Hepatocyte (in vitro differentiated cells): ENCODE results near the gene SRPRB. TPM values are rescaled to one million over a fixed set of nuclear protein-coding genes. Genes with fewer than 3 reads are reported as not detected.

Experiments
- DNase-seq: peaks from one replicate; pipeline ENCODE4 v3.0.0-alpha.2; 2016; ENCODE audit warnings: low spot score
- H2AFZ ChIP-seq: fragments of 200-600 bp; sonication (generic); 2 replicates; pipeline ENCODE4 v1.6.0; 2016; ENCODE audit warnings: antibody characterized with exemption, mild to moderate bottlenecking
- H3K27ac ChIP-seq: fragments of 200-600 bp; sonication (generic); 2 replicates; pipeline ENCODE4 v1.5.1; 2016; ENCODE audit warnings: mild to moderate bottlenecking
- H3K27me3 ChIP-seq: fragments of 200-600 bp; sonication (generic); 2 replicates; pipeline ENCODE4 v1.6.1; 2016
- H3K36me3 ChIP-seq: fragments of 200-600 bp; sonication (generic); replicated peaks from 2 replicates; pipeline ENCODE4 v1.5.1; 2016; ENCODE audit warnings: low read depth; ENCODE audit not compliant: insufficient read depth
- H3K4me1 ChIP-seq: fragments of 200-600 bp; sonication (generic); 2 replicates; pipeline ENCODE4 v1.5.1; 2016; ENCODE audit warnings: mild to moderate bottlenecking, moderate library complexity; ENCODE audit not compliant: insufficient read depth
- H3K4me2 ChIP-seq: fragments of 200-600 bp; sonication (generic); 2 replicates; pipeline ENCODE4 v1.6.0; 2016
- H3K4me3 ChIP-seq: fragments of 200-600 bp; sonication (generic); 2 replicates; pipeline ENCODE4 v1.5.1; 2016; ENCODE audit warnings: mild to moderate bottlenecking
- H3K79me2 ChIP-seq: fragments of 200-600 bp; sonication (generic); 2 replicates; pipeline ENCODE4 v1.6.0; 2017; ENCODE audit warnings: mild to moderate bottlenecking
- H3K9me2 ChIP-seq: fragments of 200-600 bp; sonication (generic); replicated peaks from 2 replicates; pipeline ENCODE4 v1.6.0; 2017; ENCODE audit warnings: mild to moderate bottlenecking; ENCODE audit not compliant: insufficient read depth
- H3K9me3 ChIP-seq: fragments of 200-600 bp; sonication (generic); 2 replicates; pipeline ENCODE4 v1.5.1; 2016; ENCODE audit warnings: low read depth, mild to moderate bottlenecking
- H4K20me1 ChIP-seq: fragments of 200-600 bp; sonication (generic); 2 replicates; pipeline ENCODE4 v1.6.0; 2016; ENCODE audit warnings: mild to moderate bottlenecking; ENCODE audit not compliant: insufficient read depth, poor library complexity, severe bottlenecking
- CTCF ChIP-seq: fragments of 200-600 bp; sonication (generic); IDR thresholded peaks from 2 replicates; pipeline ENCODE4 v1.5.1; 2016; ENCODE audit warnings: antibody characterized with exemption, mild to moderate bottlenecking; ENCODE audit not compliant: poor library complexity
- EZH2 ChIP-seq: fragments of 200-600 bp; sonication (generic); IDR thresholded peaks from 2 replicates; pipeline ENCODE4 v1.6.1; 2016; ENCODE audit warnings: antibody characterized with exemption, mild to moderate bottlenecking, borderline replicate concordance
- EZH2phosphoT487 ChIP-seq: fragments of 200-600 bp; sonication (generic); IDR thresholded peaks from one replicate; pipeline ENCODE4 v1.6.1; 2018; ENCODE audit warnings: antibody characterized with exemption, mild to moderate bottlenecking, low read depth, moderate library complexity; ENCODE audit not compliant: unreplicated experiment, severe bottlenecking
- WGBS: methylation state at CpG from one replicate; pipeline ENCODE4 v1.1.6; 2016; ENCODE audit warnings: low lambda C conversion rate; ENCODE audit errors: missing lambda C conversion rate; 5-methylcytosine and 5-hydroxymethylcytosine counted together
- polyA plus RNA-seq: library from polyadenylated mRNA; unstranded; fragments of >200 nt; fragmentation: Nextera tagmentation; extraction: Ambion mirVana; gene quantifications from 2 replicates; pipeline ENCODE4 v1.2.1, GENCODE V29; 2016
- total RNA-seq: library from RNA; depleted of rRNA; stranded (reverse); fragments of >200 nt; gene quantifications from 2 replicates; pipeline ENCODE4 v1.2.3, GENCODE V29; 2014

The SRPRB gene
- total and polyA plus RNA-seq, 2 experiments from 2014 or later: 94.4 to 129 TPM

DNA sequence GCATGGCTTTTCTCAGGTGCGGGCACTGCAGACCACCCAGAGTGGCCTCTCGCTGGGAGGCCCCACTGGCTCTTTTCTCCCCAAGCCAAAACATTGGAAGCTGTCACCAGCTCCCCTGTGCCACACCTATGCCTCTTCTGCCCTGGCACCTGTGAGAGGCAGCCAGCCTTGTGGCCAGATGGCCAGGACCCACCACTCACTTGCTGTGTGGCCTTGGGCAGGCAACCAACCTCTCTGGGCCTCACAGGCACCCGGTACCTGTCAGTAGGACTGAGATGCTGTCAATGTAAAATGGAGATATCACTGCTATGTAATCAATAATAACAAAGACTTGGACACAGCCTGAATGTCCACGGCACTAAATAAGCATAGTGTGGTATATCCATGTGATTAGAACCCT, 36.5 kb downstream of the SRPRB start:
- no peak overlapping the region for H3K4me3 ChIP-seq
- H3K9me2 ChIP-seq: no peaks in the 10 kb centered on the region
- H3K27ac ChIP-seq: no peak overlapping the region
- DNase-seq: no peak
- H3K4me1 ChIP-seq: no peaks in the 10 kb centered on the region
- H3K36me3 ChIP-seq: no peaks in the 10 kb centered on the region
- 90% methylated on average over 4 of the region's 4 CpGs for WGBS
- no peaks in the 10 kb centered on the region for H3K27me3 ChIP-seq
- H3K9me3 ChIP-seq: no peaks in the 10 kb centered on the region
- TF ChIP-seq CTCF (no peak), EZH2phosphoT487 (no peak), EZH2 (no peak)
- no peak overlapping the region for H3K4me2 ChIP-seq
- no peaks in the 10 kb centered on the region for H4K20me1 ChIP-seq
- no peaks in the 10 kb centered on the region for H3K79me2 ChIP-seq
- H2AFZ ChIP-seq: no peak overlapping the region

- no peak for TF ChIP-seq EZH2phosphoT487
These were observed 38.0 kb downstream of the SRPRB start for GRCh38 chr3:133843634-133844033.

GRCh38 chr3:133845127-133845526, 39.5 kb downstream of the SRPRB start:
- H4K20me1 ChIP-seq: no peaks in the 10 kb centered on the region
- WGBS: 74% methylated on average over 4 of the region's 4 CpGs

More at GRCh38 chr3:133843634-133844033, 38.0 kb downstream of the SRPRB start:
- H3K79me2 ChIP-seq: no peaks in the 10 kb centered on the region
- H3K27me3 ChIP-seq: no peaks in the 10 kb centered on the region
- no peak overlapping the region for H3K4me2 ChIP-seq
- no peaks in the 10 kb centered on the region for H4K20me1 ChIP-seq
- no peaks in the 10 kb centered on the region for H3K9me2 ChIP-seq
- no peaks in the 10 kb centered on the region for H3K36me3 ChIP-seq
- no peak overlapping the region for H3K27ac ChIP-seq
- DNase-seq: no peak
- H3K9me3 ChIP-seq: no peaks in the 10 kb centered on the region
- no peaks in the 10 kb centered on the region for H3K4me1 ChIP-seq
- H2AFZ ChIP-seq: no peak overlapping the region
- WGBS: 91% methylated on average over 7 of the region's 7 CpGs
- no peak overlapping the region for H3K4me3 ChIP-seq

GRCh38 chr3:133849346-133849745, 43.7 kb downstream of the SRPRB start:
- no peak for DNase-seq
- Histone ChIP-seq H3K36me3 (no peaks in the 10 kb centered on the region), H3K4me2 (no peak overlapping the region), H3K79me2 (no peaks in the 10 kb centered on the region), H2AFZ (no peak overlapping the region), H3K27me3 (no peaks in the 10 kb centered on the region), H4K20me1 (no peaks in the 10 kb centered on the region), H3K9me2 (no peaks in the 10 kb centered on the region), H3K27ac (no peak overlapping the region), H3K4me1 (no peaks in the 10 kb centered on the region), H3K9me3 (no peaks in the 10 kb centered on the region), H3K4me3 (no peak overlapping the region)
- TF ChIP-seq CTCF (no peak), EZH2 (no peak), EZH2phosphoT487 (no peak)

More at GRCh38 chr3:133845127-133845526, 39.5 kb downstream of the SRPRB start:
- Histone ChIP-seq H3K4me3 (no peak overlapping the region), H3K36me3 (no peaks in the 10 kb centered on the region), H3K27me3 (no peaks in the 10 kb centered on the region), H3K4me2 (no peak overlapping the region), H3K9me2 (no peaks in the 10 kb centered on the region), H3K27ac (no peak overlapping the region), H3K9me3 (no peaks in the 10 kb centered on the region), H2AFZ (no peak overlapping the region), H3K4me1 (no peaks in the 10 kb centered on the region), H3K79me2 (no peaks in the 10 kb centered on the region)
- DNase-seq: no peak
- no peak for TF ChIP-seq EZH2
- TF ChIP-seq CTCF: no peak
- TF ChIP-seq EZH2phosphoT487: no peak
